GM21515 (cell line): ENCODE measurements around the gene ZNF675.
"Not testable (repeated sequence)": the region's sequence is repeated elsewhere in the genome, so short reads cannot be mapped to it uniquely, and the experiment has no call there.

Experiments
- ATAC-seq: cut with Tn5 transposase; IDR thresholded peaks from one replicate; pipeline ENCODE4 v1.9.1; 2021; ENCODE audit not compliant: unreplicated experiment

ZNF675 gene

DNA sequence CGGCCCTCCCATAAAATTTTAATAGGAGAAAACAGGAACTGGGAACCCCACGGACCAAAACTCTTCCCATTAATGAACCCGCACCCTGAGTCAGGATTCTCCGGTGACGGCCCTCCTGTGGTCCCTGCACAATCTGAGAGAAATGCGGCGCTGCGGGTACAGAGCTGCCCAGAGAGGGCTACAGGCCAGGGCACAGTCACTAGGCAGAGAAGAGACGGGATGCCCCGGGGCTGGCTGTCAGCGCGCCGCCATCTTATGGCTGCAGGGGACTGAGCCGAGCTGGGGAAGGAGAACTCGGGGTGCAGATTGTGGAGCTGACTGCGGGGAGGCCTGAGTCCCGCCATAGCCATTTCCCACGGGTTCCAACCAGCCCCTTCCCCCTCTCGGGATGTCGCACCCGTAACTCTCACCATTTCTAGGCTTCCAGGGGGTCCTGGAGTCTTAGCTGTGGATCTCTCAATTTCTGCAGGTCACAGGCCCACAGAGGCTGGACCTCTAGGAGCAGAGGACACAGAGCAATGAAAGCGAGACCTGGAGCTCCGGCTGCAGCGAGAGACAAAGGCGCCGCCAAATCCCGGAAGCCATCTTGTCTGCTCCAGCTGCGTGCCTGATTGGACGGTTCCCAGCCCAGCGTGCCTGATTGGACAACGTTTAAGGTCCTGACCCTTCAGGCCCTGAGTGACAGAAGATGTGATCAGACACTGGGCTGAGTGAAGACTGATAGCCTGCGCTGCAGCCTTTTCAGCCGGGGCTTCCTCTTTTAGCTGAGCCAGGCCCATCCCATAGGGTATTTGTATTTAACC, at the start of gene ZNF675:
ZNF675 (minus strand) TSS at position 592 of the 803 bp plus-strand sequence; CDS start at position 413, 179 bp downstream.
- peak; percentile 95 for ATAC-seq

DNA sequence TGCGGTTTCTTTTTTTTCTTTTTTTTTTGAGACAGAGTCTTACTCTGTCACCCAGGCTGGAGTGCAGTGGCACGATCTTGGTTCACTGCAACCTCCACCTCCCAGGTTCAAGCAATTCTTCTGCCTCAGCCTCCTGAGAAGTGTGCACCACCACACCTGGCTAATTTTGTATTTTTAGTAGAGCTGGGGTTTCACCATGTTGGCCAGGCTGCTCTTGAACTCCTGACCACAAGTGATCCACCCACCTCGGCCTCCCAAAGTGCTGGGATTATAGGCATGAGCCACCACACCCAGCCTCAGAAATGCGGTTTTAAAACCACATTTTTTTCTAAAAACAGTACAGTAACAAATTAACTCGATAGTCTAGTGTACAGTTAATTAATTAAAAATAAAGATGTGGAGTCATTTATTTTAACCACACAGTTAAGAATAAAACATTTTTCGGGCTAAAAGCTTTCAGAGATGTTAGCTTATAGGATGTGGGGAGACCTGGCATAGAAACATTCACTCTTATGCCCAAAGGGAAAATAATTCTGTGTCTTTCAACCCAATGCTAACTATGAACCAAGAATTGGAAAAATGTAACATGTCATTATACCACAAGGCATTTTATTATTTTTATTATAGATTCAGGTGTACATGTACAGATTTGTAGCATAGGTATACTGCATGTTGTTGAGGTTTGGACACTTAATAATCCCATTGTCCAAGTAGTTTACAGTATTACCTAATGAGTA, 43.9 kb upstream of the ZNF675 start:
- ATAC-seq: not testable (repeated sequence)

DNA sequence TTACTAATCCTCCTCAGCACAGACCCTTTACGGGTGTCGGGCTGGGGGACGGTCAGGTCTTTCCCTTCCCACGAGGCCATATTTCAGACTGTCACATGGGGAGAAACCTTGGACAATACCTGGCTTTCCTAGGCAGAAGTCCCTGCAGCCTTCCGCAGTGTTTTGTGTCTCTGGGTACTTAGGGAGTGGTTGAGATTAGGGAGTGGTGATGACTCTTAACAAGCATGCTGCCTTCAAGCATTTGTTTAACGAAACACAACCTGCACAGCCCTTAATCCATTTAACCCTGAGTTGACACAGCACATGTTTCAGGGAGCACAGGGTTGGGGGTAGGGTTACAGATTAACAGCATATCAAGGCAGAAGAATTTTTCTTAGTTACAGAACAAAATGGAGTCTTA, 37.1 kb upstream of the ZNF675 start:
- ATAC-seq: not testable (repeated sequence)

DNA sequence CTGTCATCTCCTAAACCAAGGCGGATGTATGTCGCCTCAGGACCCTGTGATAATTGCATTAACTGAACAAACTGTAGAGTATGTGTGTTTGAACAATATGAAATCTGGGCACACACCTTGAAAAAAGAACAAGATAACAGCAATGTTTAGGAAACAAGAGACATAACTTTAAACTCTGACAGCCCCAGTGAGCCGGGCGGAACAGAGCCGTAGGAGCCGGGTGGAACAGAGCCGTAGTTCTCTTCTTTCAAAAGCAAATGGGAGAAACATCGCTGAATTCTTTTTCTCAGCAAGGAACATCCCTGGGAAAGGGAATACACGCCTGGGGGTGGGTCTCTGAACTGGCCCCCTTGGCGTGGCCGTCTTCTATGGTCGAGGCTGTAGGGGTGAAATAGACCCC, 31.8 kb upstream of the ZNF675 start:
- ATAC-seq: no peak

DNA sequence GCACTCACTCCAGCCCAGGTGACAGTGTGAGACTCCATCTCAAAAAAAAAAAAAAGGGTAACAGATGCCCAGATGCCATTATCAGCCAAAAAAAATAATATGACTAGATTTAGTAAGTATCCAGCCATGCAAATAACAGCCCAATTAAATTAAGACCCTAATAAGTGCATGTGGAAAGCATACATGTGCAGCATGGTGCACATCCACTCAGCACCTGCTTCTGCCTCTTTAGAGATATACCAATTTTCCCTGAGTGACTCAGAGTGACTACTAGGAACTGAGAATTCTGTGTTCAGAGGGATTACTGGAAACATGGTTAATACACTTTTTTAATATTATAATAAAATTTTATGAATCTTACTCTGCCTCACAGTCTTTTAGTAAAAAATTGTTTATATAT, 29.8 kb upstream of the ZNF675 start:
- ATAC-seq: no peak

DNA sequence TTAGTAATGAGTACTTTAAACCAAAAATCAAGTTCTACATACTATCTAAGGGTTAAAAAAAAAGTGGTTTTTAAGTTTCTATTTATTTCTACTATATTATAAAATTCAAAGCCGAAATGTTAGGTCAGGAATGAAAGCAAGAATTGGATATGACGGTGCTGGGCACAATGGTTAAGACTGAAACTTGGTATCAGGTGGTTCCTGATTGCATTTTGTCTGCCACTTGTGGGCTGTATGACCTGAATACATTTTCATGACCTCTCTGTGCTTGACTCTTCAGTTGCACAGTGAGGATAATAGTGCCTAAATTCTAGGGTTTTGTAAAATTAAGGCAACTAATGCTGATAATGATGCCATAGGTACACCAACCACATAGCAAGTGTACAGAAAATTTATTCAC, 22.3 kb upstream of the ZNF675 start:
- ATAC-seq: no peak

DNA sequence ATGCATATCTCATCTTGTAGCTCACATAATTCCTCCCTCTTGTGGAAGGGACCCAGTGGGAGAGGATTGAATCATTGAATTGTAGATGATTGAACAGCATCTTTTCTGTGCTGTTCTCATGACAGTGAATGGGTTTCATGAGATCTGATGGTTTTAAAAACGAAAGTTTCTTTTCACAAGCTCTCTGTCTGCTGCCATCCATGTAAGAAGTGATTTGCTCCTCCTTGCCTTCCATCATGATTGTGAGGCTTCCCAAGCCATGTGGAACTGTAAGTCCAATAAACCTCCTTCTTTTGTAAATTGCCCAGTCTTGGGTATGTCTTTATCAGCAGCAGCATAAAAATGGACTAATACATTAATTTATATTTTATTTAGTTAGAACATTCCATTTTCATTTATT, 19.6 kb upstream of the ZNF675 start:
- no peak for ATAC-seq

DNA sequence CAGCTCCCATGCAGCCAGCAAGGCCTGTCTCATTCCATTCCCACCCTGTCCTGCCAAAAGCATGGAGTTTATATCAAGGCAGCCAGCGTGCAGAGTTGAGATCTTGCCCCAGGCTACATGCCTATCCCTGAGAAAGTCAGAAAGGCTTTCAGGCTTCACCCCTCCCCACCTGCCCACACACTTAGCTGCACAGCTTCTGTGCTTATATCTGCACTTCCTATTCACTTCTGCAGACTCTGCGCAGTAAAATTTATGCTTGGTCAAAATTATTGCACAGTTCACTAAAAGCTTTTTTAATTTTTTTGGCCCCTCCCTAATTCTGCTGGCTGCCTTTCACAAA, 12.5 kb upstream of the ZNF675 start:
- ATAC-seq: no peak

DNA sequence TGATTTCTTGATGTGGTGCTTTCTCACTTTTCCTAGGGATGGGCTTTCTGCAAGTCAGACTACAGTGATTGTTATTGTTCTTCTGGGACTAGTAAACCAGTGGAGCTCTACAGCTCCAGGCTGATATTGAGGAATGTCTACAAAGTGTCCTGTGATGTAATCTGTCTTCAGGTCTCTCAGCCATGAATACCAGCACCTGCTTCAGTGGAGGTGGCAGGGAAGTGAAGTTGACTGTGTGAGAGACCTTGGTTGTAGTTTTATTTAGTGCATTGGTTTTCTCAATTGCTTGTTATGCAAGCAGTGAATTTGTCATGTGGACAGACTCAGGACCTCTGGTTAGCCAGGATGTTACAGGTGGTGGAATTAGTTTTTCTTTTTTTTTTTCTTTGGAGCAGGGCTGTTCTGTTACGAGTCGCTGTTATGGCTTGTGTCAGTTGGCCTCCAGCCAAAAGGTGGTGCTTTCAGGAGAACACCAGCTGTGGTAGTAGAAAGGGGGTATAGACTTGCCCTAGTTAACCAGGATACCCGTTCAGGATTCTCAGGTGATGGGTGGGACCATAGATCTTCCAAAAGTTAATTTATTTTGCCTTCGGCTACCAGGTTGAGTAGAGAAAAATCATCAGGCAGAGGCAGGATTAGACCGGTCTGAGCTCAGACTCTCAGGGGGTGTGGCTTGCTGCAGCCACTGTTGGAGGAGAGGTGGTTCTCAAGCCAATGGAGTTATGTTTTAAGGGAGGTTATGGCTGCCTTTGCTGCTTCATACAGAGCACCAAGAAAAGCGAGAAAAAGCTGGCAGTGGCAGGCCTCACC, 11.9 kb upstream of the ZNF675 start:
- ATAC-seq: no peak

DNA sequence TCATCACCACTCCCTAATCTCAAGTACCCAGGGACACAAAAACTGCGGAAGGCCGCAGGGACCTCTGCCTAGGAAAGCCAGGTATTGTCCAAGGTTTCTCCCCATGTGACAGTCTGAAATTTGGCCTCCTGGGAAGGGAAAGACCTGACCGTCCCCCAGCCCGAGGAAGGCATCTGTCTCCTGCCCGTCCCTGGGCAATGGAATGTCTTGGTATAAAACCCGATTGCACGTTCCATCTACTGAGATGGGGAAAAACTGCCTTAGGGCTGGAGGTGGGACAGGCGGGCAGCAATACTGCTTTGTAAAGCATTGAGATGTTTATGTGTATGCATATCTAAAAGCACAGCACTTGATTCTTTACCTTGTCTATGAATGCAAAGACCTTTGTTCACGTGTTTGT, 5.9 kb upstream of the ZNF675 start:
- ATAC-seq: not testable (repeated sequence)

DNA sequence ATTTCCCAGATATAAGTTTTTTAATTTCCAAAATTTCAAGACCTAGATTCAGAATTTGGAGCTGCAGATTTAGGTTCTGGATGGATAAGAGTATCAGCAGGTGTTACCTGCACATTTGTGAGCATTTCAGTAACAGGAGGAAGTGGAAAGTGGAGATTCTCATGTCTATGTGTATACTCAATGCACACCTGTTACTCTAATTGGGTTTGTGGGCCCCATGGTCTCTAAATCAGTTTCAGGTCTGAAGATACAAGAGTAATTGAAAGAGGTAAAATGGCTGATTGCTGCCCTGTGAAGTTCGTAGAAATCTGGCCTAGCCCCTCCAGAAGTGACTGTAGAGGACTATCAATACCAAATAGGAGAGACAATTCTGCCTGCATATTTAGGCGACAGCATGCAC, 13.9 kb downstream of the ZNF675 start:
- no peak for ATAC-seq

DNA sequence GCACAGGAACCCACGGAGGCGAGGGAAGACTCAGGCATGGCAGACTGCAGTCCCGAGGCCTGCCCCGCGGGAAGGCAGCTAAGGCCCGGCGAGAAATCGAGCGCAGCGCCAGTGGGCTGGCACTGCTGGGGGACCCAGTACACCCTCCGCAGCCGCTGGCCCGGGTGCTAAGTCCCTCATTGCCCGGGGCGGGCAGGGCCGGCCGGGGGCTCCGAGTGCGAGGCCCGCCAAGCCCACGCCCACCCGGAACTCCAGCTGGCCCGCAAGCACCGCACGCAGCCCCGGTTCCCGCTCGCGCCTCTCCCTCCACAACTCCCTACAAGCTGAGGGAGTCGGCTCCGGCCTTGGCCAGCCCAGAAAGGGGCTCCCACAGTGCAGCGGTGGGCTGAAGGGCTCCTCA, 18.4 kb downstream of the ZNF675 start:
- ATAC-seq: not testable (repeated sequence)

DNA sequence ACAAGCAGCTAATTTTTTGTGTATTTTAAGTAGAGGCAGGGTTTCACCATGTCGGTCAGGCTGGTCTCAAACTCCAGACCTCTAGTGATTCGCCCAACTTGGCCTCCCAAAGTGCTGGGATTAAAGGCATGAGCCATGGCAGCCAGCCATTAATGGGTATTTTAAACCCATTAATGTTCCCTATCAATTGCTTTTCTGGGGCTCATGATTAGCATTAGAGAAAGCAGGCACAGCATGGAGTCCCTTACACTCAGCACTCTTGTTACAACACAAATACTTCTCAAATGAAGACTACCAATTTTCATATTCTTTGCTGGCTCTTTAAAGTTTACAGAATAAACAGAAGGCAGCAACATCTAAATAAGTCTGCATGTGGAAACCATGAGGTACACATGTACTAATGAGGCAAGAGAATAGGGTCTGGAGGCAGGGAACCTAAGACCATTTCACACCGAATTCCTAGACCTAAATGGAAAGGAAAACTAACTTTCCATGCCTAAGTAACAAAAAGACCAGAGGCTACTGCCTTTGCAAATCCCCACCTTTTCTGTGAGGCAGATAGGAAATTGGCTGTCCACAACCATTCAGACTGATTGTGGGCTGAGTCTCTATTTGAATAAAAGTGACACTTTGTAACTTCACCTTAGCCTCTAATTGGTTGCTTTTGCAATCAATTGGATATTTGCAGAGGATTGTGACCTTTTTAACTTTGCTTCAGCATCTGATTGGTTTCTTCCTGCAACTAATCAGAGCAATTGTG, 21.2 kb downstream of the ZNF675 start:
- ATAC-seq: no peak

DNA sequence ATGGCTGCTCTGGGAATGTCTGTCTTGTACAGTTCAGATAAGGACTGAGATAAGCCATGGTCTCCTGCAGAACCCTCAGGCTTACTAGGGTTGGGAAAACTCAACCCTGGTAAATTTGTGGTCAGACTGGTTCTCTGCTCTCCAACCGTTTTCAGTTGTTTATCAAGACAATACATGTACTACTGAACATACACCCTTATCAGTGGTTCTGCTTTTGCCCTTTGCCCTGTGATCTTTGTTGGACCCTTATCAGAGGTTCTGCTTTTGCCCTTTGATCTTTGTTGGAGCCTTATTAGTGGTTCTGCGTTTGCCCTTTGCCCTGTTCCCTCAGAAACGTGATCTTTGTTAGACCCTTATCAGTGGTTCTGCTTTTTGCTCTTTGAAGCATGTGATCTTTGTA, 37.2 kb downstream of the ZNF675 start:
- ATAC-seq: not testable (repeated sequence)
